ENCODE measurements around the gene ATG4B. TPM values are rescaled to one million over a fixed set of nuclear protein-coding genes. Genes with fewer than 3 reads are reported as not detected.

Gene ATG4B
- total RNA-seq, 2 experiments from 2014 or later = 91.1 to 101 TPM

GRCh38 chr2:241617431-241618154 is 19.9 kb upstream of the ATG4B start:
- ATAC-seq (ENCODE audit: low read depth) = peak; percentile 91

GRCh38 chr2:241618296-241618805 is 19.1 kb upstream of the ATG4B start:
- peak overlapping the region; percentile 98 for H3K27ac Mint-ChIP-seq
- H3K9me3 Mint-ChIP-seq = no peaks in the 10 kb centered on the region
- peak overlapping the region; percentile 92 for H3K4me3 Mint-ChIP-seq
- H3K36me3 Mint-ChIP-seq = peaks cover 14% of the 10 kb centered on the region
- no peaks in the 10 kb centered on the region for H3K27me3 Mint-ChIP-seq
- ATAC-seq (ENCODE audit: low read depth) = no peak
- peaks cover 21% of the 10 kb centered on the region for H3K4me1 Mint-ChIP-seq
- POLR2A ChIA-PET = interaction anchor here (0.5 to 1.6 kb wide), 6 partner anchors 11 to 469 kb away, joined by 3 to 12 read pairs (median 3); partner anchors contain the start of genes ATG4B, D2HGDH, PASK and THAP4
- DNase-seq = no peak

More at GRCh38 chr2:241617431-241618154, 19.9 kb upstream of the ATG4B start:
- Mint-ChIP-seq H3K4me3 (peak overlapping the region; percentile 92), H3K27ac (peak overlapping the region; percentile 98), H3K27me3 (no peaks in the 10 kb centered on the region), H3K9me3 (no peaks in the 10 kb centered on the region), H3K4me1 (peaks cover 21% of the 10 kb centered on the region), H3K36me3 (peaks cover 14% of the 10 kb centered on the region)
- POLR2A ChIA-PET = interaction anchor here (0.5 to 1.6 kb wide), 9 partner anchors 8 to 468 kb away, joined by 3 to 12 read pairs (median 3); partner anchors contain the start of genes ATG4B, D2HGDH, PASK and THAP4
- DNase-seq = peak; percentile 61

- Mint-ChIP-seq H3K36me3 (peaks cover 14% of the 10 kb centered on the region), H3K4me3 (no peak overlapping the region), H3K9me3 (no peaks in the 10 kb centered on the region), H3K4me1 (peaks cover 21% of the 10 kb centered on the region), H3K27me3 (no peaks in the 10 kb centered on the region), H3K27ac (peak overlapping the region; percentile 98)
- POLR2A ChIA-PET = no interaction called here
- ATAC-seq (ENCODE audit: low read depth) = no peak
- DNase-seq = no peak
These were observed 18.7 kb upstream of the ATG4B start for GRCh38 chr2:241618829-241619228.

- Mint-ChIP-seq H3K4me3 (no peak overlapping the region), H3K9me3 (no peaks in the 10 kb centered on the region), H3K4me1 (peaks cover 20% of the 10 kb centered on the region), H3K27me3 (no peaks in the 10 kb centered on the region), H3K27ac (peak overlapping the region; percentile 54), H3K36me3 (peaks cover 14% of the 10 kb centered on the region)
- POLR2A ChIA-PET = no interaction called here
- no peak for ATAC-seq (ENCODE audit: low read depth)
- no peak for DNase-seq
These were observed 17.7 kb upstream of the ATG4B start for GRCh38 chr2:241619597-241620418.

- Mint-ChIP-seq H3K27ac (no peak overlapping the region), H3K4me3 (no peak overlapping the region), H3K36me3 (peaks cover 14% of the 10 kb centered on the region), H3K4me1 (peaks cover 17% of the 10 kb centered on the region), H3K27me3 (no peaks in the 10 kb centered on the region), H3K9me3 (no peaks in the 10 kb centered on the region)
- ATAC-seq (ENCODE audit: low read depth) (no peak), DNase-seq (no peak)
- POLR2A ChIA-PET = no interaction called here
These were observed 17.1 kb upstream of the ATG4B start for GRCh38 chr2:241620419-241620769.

GRCh38 chr2:241627675-241628074 is 9.8 kb upstream of the ATG4B start:
- POLR2A ChIA-PET = no interaction called here
- H3K9me3 Mint-ChIP-seq = no peaks in the 10 kb centered on the region
- ATAC-seq (ENCODE audit: low read depth) = no peak

GRCh38 chr2:241629762-241630435 is 7.6 kb upstream of the ATG4B start:
- POLR2A ChIA-PET = no interaction called here
- DNase-seq (no peak), ATAC-seq (ENCODE audit: low read depth) (no peak)
- H3K27ac Mint-ChIP-seq = no peak overlapping the region
- peaks cover 5% of the 10 kb centered on the region for H3K36me3 Mint-ChIP-seq
- H3K4me3 Mint-ChIP-seq = no peak overlapping the region
- peaks cover 2% of the 10 kb centered on the region for H3K4me1 Mint-ChIP-seq
- H3K9me3 Mint-ChIP-seq = no peaks in the 10 kb centered on the region
- H3K27me3 Mint-ChIP-seq = no peaks in the 10 kb centered on the region

More at GRCh38 chr2:241627675-241628074, 9.8 kb upstream of the ATG4B start:
- Mint-ChIP-seq H3K4me1 (no peaks in the 10 kb centered on the region), H3K27ac (no peak overlapping the region), H3K36me3 (peaks cover 5% of the 10 kb centered on the region), H3K27me3 (no peaks in the 10 kb centered on the region), H3K4me3 (no peak overlapping the region)
- no peak for DNase-seq

GRCh38 chr2:241632478-241633325 is 4.8 kb upstream of the ATG4B start:
- peaks cover 15% of the 10 kb centered on the region for H3K4me1 Mint-ChIP-seq
- peaks cover 5% of the 10 kb centered on the region for H3K36me3 Mint-ChIP-seq
- no peak for ATAC-seq (ENCODE audit: low read depth)
- H3K4me3 Mint-ChIP-seq = no peak overlapping the region
- DNase-seq = no peak
- no peak overlapping the region for H3K27ac Mint-ChIP-seq
- POLR2A ChIA-PET = no interaction called here
- H3K9me3 Mint-ChIP-seq = no peaks in the 10 kb centered on the region
- no peaks in the 10 kb centered on the region for H3K27me3 Mint-ChIP-seq

- DNase-seq = no peak
- no peak overlapping the region for H3K27ac Mint-ChIP-seq
- H3K9me3 Mint-ChIP-seq = no peaks in the 10 kb centered on the region
- no peak for ATAC-seq (ENCODE audit: low read depth)
- H3K4me3 Mint-ChIP-seq = no peak overlapping the region
- POLR2A ChIA-PET = no interaction called here
- peaks cover 21% of the 10 kb centered on the region for H3K4me1 Mint-ChIP-seq
- H3K27me3 Mint-ChIP-seq = no peaks in the 10 kb centered on the region
- H3K36me3 Mint-ChIP-seq = peaks cover 6% of the 10 kb centered on the region
These were observed 3.9 kb upstream of the ATG4B start for GRCh38 chr2:241633561-241633960.

- POLR2A ChIA-PET = no interaction called here
- Mint-ChIP-seq H3K27ac (peak overlapping the region; percentile 67), H3K4me3 (peak overlapping the region; percentile 74), H3K27me3 (no peaks in the 10 kb centered on the region), H3K9me3 (peaks cover 3% of the 10 kb centered on the region), H3K4me1 (peaks cover 34% of the 10 kb centered on the region), H3K36me3 (peaks cover 24% of the 10 kb centered on the region)
- ATAC-seq (ENCODE audit: low read depth) = no peak
- no peak for DNase-seq
These were observed 1.7 kb upstream of the ATG4B start for GRCh38 chr2:241635756-241636155.

- H3K27me3 Mint-ChIP-seq = no peaks in the 10 kb centered on the region
- peaks cover 24% of the 10 kb centered on the region for H3K36me3 Mint-ChIP-seq
- peak overlapping the region; percentile 67 for H3K27ac Mint-ChIP-seq
- POLR2A ChIA-PET = interaction anchor here (0.6 to 2.1 kb wide), 7 partner anchors 14 to 232 kb away, joined by 3 to 12 read pairs (median 4); partner anchors contain the start of genes D2HGDH and DTYMK
- peaks cover 3% of the 10 kb centered on the region for H3K9me3 Mint-ChIP-seq
- peak overlapping the region; percentile 74 for H3K4me3 Mint-ChIP-seq
- peak; percentile 49 for ATAC-seq (ENCODE audit: low read depth)
- H3K4me1 Mint-ChIP-seq = peaks cover 37% of the 10 kb centered on the region
- peak; percentile 71 for DNase-seq
These were observed 1.1 kb upstream of the ATG4B start for GRCh38 chr2:241636182-241637017.
